SW480 (cell line): ENCODE results near the gene ZNF652.
A peak's percentile ranks its signal among the peaks of the same experiment; 100 is the strongest.

ENCODE experiments used
- DNase-seq: peaks from one replicate; pipeline ENCODE4 v3.0.0-alpha.2; 2016; ENCODE audit warnings: low spot score

Gene ZNF652

DNA sequence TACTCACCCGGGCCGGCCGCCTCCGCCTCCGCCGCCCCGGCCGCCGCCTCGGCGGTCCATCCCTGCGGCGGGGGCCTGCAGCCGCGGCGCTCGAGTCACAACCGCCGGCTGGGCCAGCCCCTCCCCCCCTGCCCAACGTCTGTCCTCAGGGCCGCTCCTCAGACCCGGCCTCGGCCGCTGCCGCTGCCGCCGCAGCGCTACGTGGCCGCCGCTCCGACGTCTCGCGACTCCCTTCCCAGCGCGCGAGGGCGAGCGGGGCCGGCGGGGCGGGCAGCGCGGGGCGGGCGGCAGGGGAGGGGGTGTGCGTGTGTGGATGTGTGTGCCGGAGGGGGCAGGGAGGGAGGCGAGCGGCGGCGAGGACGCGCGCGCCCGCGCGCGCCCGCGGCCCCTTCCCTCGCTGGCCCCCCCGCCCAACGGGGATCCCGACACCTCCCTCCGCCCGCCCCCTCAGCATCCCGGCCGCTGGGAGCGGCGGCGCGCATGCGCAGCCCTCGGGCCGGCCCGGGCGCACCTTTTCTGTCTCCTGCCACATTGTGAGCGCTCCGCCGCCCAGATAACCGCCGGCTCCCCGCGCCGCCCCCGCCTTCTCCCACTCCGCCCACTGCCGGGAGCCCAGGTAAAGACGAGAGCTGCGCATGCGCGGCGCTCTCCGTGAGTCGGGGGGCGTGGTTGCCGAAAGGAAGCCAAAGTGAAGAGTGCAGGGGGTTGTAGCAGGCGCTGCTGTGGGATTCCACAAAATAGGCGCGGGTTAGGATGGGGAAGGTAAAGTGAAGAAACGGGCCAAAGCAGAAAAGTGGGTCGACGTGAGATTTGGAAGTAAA is at the start of gene ZNF652:
TSS of gene ZNF652 (minus strand) at position 349 of the 821 bp plus-strand sequence. CDS start 44,525 bp downstream, outside the sequence.
- DNase-seq = peak; percentile 92

DNA sequence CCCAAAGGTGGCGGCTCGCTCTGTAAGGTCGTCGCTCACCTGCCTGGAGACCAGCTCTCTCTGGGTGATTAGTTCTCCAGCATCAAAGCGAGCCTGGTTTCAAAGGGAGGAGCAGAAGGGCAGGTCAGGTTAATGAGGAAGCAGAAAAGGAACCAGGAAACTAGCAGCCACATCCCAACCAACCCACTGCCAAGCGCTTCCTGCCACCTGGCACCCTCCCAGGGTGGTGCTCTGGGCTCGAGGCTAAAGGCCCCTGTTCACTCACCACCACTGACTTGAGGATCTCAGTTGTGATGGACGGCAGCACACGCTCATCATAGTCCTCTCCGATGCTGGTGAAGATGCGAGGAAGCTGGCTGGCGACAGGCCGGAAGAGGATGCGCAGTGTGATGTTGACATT is 47.0 kb upstream of the ZNF652 start:
- peak; percentile 58 for DNase-seq

DNA sequence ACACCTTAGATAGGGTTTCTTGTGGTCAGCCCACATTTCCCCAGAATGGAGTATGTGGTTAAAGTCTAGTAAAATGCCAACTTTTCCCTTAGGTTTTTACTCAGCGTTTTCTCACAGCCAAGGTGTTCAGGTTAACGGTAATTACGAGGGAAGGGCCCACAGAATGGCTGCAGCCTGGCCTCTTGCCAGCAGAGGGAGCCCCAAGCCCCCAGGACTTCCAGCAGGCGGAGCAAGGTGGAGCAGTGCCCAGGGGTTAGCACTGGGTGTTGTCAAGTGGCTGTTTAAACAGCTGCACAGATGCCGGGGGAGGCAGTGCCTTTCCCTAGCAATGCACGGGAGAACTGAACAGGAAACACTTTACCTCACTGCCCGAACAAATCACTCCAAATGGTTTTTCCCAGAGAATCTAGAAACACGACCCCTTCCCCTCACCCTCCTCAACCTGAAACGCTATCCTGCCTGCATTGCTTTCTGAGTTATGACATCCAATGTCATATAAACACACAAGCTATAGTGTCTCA is 46.0 kb upstream of the ZNF652 start:
- DNase-seq = peak; percentile 81

DNA sequence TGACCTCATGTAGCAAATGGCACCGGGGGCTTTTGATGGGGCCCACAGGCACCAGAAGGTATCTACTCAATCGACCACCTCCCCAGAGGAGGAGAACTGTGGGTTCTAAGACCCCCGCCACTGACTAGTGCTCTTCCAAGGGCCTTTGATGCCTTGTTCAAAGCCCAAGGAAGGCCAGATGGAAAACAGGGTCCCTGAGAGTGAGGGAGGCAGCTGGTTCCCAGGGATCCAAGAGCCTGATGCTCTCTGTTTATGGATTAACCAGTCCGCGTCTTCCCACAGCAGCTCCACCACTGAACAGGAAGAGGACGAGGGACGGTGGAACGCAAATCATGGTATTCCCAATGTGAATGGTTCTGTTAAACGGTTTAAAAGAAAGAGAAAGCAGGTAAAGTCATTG is 45.0 kb upstream of the ZNF652 start:
- DNase-seq = no peak

DNA sequence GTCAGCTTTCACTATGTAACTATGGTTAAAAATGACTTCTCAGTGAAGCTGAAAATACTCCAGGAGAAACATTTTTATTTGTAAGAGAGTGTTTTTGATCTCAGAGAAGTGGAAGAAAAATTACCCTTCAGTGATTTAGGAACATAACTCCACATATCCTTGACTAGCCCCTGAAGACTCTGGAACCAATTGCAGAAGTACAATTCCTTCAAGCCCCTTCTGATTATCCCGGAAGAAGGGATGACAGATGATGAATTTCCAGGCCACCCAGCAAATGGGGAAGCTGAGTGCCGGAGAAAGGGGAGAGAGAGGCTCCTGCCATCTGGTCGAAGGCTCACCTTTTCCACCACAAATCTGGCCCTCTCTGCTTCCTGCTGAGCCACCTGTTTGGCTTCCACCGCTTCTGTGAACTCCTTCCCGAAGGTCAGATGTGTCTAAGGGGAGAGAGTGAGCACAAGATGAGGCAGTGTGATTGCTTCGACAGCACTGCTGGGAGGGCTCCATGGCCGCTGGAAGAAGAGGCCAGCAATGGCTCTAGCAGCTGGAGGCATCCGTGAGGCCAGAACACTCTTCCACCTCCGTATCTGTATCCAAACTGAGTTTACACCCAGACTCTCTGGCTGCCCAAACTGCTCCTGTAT is 44.5 kb upstream of the ZNF652 start:
- no peak for DNase-seq

DNA sequence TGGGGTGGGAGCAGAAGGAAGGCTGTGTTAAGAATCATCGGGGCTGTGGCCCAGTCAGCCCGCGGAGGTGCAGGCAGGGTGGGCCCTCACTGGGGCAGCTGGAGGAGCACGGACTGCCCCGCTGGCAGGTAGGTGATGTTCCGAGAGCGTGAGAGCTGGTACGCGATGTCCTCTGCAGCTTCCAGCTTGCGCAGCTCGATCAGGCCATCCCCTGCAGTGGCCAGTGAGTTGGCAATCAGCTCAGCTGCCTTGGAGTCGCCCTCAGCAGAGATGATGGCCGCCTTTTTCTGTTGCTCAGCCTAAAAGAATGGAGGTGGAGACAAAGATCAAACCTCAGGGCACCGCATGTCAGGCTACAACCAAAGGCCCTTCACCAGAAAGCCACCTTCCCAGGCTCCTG is 42.9 kb upstream of the ZNF652 start:
- DNase-seq = no peak

DNA sequence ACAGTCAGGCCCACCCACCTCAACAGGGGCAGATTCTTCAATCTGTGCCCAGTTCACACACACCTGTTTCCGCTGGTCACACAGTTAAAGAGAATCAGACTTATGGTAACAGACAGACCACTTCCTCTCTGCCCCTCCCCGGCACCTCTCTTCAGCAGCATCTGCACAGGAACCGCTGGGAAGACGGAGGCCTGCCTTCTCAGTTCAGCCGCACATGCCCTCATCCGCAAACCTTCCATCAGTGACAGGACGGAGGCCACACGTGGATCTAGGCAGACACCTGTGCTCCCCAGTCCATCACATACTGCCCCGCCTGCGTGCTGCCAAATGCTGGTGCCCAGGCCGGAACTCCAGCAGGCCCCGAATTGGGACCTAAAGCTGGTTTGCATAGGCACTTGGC is 42.3 kb upstream of the ZNF652 start:
- no peak for DNase-seq

DNA sequence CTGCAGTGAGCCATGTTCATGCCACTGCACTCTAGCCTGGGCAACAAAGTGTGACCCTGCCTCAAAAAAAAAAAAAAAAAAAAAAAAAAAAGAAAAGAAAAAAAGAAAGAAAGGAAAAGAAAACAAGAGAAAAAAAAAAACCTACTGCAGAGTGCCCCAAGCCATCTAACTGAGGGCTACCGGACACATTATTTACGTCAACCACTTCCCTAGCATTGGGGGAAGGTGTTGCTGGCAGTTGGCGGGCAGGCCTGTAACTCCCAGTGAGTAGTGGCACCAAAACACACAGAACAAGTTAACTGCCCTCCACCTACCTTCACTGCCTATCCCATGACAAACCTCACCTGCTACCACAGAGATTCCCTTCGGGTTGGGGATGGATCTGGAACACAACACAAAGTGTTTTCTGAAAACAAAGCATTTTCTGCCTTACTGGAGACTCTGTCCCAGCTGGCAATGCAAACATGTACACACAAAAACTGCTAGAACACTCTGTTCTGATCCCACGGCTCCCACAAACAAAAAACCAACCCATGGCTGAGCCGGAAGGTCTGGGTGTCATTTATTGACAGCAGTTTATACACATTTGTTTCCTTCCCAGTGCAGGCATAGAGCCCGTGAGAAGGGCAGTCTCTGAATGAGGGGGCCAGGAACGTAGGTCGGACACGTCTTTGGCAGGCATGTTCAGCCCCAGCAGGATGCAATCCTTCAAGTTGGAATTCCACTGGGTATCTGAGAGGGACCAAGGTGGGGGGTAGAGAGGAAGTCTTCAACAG is 41.7 kb upstream of the ZNF652 start:
- no peak for DNase-seq

DNA sequence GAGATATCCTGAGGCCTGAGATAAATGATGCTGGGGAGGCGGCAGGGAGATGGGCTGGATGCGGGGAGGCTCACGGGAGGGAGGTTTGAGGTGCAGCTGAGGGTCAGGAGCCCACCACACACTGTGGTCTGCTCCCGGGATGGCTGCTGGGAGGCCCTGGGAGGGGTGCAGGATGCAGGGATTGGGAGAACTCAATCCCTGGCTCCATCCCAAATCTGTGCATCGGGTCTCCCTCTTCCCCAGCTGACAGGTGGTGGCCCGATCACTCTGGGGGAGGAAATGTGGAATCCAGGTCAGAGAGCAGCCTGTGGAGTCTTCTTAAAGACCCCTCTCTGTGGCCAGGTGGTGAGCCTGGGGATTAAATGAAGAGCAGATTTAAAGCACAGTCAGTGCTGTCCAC is 40.7 kb upstream of the ZNF652 start:
- no peak for DNase-seq

DNA sequence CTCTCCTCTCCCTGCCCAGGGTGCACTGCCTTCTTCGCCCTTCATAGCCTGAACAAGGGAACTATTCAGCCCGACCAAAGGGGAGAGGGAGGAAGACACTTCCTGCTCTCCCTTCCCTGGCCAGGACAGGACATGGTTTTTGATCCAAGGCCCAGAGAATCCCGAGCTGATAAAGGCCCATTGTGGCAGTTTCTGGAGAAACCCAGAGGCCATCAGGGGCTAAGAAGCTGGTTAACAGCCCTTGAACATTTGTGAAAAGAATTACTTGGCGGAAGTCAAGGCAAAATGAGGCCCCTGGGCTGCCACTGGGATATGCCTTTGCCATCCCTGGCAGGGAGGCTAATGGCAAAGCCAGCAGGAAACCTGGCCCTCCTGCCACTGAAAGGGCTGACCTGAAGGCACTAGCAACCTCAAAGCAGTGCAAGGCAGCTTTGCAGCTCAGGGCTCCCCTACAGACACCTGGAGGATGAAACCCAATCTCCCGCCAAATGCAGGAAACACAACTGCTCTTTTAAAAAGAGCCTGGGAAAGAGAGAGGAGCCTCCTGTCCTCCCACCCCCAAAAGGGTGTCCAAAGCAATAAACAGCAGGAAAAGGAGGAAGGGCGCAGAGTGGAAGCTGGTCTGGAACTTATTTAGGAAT is 40.0 kb upstream of the ZNF652 start:
- no peak for DNase-seq

DNA sequence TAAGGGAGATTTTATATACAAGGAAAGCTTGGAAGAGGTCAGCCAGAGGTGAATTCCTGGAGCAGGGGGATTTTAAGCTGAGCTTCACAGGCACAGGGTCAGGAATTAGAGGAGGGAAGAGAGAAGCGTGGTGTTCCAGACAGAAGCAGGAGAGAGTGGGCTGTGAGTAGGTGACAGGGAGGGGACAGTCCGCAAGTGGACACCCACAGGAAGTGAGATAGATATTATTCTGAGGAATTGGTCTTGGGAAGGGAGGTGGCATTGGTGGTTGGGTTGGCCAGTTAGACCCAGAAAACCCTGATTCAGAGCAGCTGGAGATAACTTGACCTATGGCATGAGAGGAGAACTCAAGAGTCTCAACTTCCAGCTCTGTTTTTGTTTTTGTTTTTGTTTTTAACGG is 37.9 kb upstream of the ZNF652 start:
- no peak for DNase-seq

DNA sequence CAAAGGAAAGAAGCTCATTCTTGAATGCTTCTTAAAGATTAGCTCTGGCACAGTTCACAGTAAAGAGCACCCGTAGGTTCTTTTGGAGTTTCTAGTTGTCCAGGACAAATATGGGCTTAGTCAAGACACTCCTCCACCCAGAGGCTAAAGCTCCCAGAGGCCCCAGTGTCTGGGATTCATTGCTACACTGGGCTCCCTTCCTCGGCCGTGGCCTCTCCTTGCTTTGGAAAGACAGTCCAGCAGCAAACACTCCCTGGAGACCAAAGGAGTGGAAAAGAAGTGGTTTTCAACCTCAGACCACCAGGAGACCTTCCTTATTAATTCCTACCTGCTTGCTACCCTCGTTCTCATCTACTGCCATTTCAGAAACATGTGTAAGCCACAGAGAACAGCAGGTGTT is 35.5 kb upstream of the ZNF652 start:
- no peak for DNase-seq

DNA sequence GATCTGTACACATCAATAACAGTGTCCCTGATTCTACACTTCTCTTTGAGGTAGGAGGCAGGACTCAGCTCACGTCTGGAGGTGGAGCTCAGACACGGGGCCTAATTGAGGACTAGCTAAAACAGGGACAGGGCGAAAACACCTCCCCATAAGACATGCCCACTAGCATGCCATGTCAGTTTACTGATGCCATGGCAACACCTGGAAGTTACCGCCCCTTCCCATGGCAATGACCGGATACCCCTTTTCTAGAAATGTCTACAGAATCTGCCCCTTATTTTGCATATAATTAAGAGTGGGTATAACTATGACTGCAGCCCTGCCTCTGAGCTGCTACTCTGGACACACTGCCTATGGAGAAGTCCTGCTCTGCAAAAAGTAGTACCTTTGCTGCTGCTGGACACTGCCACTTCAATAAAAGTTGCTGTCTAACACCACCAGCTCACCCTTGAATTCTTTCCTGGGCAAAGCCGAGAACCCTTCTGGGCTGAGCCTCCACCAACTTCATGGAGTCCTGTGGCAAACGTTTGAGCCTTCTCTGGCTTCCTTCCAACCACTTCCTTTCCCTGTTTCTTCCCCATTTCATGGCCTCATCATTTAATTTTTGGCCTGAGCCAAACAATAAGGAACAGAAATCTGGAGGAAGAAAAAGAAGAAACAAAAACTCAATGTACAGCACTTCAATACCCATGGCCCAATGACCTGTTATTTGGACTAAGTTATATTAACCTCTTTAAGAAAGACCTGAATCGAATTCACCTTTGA is 31.6 kb upstream of the ZNF652 start:
- DNase-seq = no peak

DNA sequence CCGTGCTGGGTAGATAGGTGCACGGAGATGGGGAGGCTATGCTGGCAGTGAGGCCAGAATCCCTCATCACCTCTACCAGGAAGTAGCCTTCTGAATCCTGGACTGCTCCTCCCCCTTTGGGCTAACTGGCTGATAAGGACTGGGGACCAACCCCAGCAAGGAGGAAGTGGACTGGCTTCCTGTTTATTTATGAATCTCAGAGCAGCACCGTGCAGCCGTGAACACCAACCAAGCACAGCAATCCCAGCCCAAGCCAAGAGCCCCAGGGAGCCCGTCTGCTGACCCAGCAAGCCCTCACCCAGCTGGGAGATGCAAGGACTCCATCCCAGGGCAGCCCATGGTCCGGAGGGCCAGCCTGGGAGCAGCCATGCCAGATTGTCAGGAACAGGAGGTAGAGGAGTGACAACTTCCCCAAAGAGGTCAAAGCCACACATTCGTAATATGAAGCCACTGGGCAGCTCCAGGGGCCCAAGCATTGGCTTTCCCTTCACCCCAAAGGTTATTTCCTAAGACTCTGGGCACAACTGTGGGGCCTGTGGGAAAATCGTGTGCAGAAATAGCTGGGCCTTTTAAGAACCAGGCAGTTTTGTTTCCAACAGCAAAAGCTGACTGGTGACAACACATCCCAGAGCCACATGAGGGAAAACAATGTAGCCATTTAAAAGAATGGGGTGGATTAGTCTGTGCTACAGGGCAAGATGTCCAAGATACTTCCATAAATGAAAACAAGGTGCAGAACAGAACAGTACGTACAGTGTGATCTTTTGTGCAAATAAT is 28.7 kb upstream of the ZNF652 start:
- DNase-seq = peak; percentile 37

DNA sequence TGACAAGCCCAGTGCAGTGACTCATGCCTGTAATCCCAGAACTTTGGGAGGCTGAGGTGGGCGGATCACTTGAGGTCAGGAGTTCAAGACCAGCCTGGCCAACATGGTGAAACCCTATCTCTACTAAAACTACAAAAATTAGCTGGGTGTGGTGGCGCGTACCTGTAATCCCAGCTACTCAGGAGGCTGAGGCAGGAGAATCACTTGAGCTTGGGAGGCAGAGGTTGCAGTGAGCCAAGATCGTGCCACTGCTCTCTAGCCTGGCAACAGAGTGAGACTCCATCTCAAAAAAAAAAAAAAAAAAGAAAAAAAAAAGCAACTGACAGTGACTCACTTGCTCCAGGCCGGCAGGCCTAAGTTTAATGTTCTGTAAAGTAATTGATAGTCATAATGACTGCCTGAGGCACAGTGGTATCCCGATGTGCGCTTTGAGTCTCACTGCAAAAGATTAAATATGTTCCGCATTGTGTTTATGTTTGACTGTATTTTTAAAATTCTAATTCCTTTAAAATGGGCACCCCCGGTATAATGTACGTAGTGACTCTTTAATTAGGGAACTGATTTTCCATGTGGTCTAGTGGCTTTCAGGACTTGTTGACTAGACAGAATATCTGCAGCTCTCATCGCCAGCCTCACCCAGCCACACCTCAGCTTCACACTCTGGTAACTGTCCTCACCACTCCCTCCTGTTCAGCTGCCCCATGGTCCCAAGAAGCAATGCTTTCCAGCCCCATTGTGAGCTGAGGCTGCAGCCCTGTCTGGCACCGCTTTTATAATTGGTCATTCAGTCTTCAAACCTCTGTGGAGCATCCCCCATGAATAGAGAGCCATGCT is 27.7 kb upstream of the ZNF652 start:
- peak; percentile 67 for DNase-seq

DNA sequence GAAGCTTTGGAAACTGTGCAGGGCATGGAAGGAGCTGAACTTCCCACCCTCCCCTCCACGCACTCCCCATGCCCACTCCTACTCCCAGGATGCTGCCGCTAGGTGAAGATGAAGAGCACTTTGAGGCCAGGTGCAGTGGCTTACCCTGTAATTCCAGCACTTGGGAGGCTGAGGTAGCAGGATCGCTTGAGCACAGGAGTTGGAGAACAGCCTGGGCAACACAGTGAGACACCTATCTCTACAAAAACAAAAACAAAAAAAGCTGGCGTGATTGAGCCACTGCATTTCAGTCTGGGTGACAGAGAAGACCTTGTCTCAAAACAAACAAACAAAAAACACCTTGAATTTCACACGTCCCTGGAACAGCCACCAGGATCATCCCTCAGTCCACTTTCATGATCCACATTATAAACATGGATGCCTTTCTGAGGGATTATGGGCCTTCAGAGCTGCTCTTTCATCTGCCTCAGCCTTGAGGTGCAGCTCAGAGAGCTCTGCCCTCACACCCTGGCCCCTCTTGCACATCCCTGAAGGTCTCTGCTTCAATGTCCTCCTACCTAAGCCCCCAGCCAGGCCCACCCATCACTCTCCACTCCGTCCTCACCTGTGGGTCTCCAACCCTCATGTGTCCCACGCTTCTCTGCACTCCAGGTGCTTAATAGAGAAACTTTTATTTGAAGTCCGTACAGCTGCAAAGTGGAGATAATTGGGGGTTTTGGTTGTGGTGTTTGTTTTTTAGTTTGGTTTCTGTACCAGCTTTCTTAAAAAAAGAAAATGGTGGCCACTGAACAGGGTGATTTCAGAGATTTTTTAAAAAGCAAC is 26.9 kb upstream of the ZNF652 start:
- DNase-seq = no peak

DNA sequence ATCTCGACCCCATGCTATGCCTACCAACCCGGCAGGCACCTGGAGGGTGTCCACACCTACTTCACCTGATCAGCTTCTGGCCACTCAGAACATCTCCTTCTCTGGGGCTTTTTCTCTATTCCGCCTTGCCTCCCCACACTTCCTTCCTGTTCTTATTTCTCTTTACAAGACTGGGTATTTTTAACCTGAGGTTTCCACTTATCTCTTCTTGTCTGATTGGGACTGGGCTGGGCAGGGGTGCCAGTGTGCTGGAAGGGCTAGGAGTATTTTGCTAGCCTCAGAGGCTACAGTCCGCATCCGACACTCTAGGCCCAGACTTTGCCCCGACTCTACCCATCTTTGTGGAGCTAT is 26.2 kb upstream of the ZNF652 start:
- DNase-seq = no peak

DNA sequence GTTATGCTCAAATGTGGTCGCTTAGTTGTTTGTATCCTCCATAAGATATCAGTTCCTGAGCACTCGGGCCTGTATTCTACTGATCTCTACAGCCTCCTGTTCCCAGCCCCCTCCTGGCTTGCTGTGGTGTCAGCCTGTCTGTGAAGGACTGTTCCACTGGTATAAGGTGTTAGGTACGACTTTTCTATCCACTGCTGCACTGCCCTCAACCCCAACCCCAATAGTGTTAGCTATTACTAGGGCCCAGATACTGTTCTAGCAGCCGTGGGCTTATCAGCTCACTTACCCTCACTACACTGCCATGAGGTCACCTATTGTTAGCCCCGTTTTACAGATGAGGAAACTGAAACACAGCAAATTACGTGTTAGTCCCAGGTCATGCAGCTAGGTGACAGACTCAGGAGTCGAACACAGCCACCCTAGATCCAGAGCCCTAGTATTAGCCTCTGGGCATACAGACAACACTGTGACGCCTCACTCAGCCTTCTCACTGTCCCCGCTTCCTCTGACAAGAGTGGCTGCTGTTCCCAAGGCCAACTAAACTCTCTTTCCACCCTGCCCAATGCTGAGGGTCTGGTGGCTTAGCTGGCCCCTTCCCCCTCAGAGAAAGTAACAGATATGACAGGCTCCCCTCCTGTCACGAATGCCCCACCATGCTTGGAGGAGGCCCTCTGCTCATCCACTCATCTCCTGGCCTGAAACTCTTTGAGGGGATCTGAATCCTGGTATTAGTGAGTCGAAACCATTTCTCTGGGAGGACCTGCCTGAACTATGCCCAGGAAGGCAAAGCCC is 25.6 kb upstream of the ZNF652 start:
- no peak for DNase-seq
